SK-N-SH treated with all-trans-retinoic acid at 6 μM for 48 hours (cell line): ENCODE results near the gene LBHD1.

ENCODE experiments used
- CREB5 ChIP-seq: fragments of 250-450 bp; sonication (Bioruptor Pico); IDR thresholded peaks from 2 replicates; pipeline ENCODE4 v1.5.1; 2020; ENCODE audit warnings: low read depth, mild to moderate bottlenecking, moderate library complexity
- GLIS3 ChIP-seq: fragments of 250-450 bp; sonication (Bioruptor Pico); IDR thresholded peaks from 2 replicates; pipeline ENCODE4 v1.5.0; 2020; ENCODE audit warnings: mild to moderate bottlenecking, moderate library complexity
- PPARA ChIP-seq: fragments of 250-450 bp; sonication (Bioruptor Pico); IDR thresholded peaks from 2 replicates; pipeline ENCODE4 v1.5.0; 2020; ENCODE audit warnings: mild to moderate bottlenecking, borderline replicate concordance
- RARB ChIP-seq: fragments of 250-450 bp; sonication (Bioruptor Pico); IDR thresholded peaks from 2 replicates; pipeline ENCODE4 v1.8.0; 2021; ENCODE audit warnings: mild to moderate bottlenecking, moderate library complexity
- ZFP3 ChIP-seq: fragments of 250-450 bp; sonication (Bioruptor Pico); IDR thresholded peaks from 2 replicates; pipeline ENCODE4 v1.5.0; 2020; ENCODE audit warnings: mild to moderate bottlenecking, moderate library complexity
- ZFP30 ChIP-seq: fragments of 450-650 bp; formaldehyde crosslinking; IDR thresholded peaks from 2 replicates; pipeline ENCODE4 v1.5.0; 2022; ENCODE audit warnings: mild to moderate bottlenecking, moderate library complexity
- TF ChIP-seq, protein P1 (sequence below): fragments of 250-450 bp; sonication (Bioruptor Pico); IDR thresholded peaks from 2 replicates; pipeline ENCODE4 v1.8.0; 2020; ENCODE audit warnings: mild to moderate bottlenecking, moderate library complexity, borderline replicate concordance

DNA sequence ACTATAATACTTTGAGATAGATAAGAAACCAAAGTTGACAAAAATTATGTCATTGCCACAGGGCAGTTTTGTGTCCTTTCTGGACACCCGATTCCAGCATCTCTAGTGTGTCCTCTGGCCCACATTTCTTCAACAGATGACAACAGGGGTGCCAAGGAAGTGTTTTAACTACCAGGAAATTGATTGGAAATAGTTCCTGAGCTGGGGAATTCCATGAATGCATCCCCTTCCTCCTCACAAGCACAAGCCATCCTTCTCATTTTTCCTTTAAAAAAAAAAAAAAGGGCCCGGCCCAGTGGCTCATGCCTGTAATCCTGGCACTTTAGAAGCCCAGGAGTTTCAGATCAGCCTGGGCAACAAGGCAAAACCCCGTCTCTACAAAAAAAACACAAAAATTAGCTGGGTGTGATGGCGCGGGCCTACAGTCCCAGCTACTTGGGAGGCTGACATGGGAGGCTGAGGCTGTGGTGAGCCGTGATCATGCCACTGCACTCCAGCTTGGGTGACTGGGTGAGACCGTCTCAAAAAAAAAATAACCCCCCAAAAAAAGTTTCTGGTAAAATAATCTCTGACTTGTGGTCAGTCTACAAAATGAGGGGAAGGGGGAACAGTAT is 49.5 kb downstream of the LBHD1 start:
- TF ChIP-seq, protein P1, sequence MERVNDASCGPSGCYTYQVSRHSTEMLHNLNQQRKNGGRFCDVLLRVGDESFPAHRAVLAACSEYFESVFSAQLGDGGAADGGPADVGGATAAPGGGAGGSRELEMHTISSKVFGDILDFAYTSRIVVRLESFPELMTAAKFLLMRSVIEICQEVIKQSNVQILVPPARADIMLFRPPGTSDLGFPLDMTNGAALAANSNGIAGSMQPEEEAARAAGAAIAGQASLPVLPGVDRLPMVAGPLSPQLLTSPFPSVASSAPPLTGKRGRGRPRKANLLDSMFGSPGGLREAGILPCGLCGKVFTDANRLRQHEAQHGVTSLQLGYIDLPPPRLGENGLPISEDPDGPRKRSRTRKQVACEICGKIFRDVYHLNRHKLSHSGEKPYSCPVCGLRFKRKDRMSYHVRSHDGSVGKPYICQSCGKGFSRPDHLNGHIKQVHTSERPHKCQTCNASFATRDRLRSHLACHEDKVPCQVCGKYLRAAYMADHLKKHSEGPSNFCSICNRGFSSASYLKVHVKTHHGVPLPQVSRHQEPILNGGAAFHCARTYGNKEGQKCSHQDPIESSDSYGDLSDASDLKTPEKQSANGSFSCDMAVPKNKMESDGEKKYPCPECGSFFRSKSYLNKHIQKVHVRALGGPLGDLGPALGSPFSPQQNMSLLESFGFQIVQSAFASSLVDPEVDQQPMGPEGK (CRISPR knock-in tag): no peak
- TF ChIP-seq ZFP3 (no peak; the same call in 1 of the 2 replicates), PPARA (CRISPR knock-in tag) (no peak), RARB (no peak), ZFP30 (CRISPR knock-in tag) (no peak), CREB5 (no peak), GLIS3 (CRISPR knock-in tag) (no peak)
